Measurements from ENCODE around the gene PROB1. TPM values are rescaled to one million over a fixed set of nuclear protein-coding genes. Genes with fewer than 3 reads are reported as not detected.
A peak's percentile ranks its signal among the peaks of the same experiment; 100 is the strongest.

Gene PROB1
- total and polyA plus RNA-seq, 9 of the 15 experiments (the other 6 are each of a cell fraction or from before 2014, with no cell fraction given) = 0.01 to 1.8 (median 0.47) TPM

- H3K27ac ChIP-seq (ENCODE audit: extremely low read depth, low read depth, low read length) = no peak overlapping the region
- BruUV-seq (replicated peaks) = no TSS peak
- H3K27me3 ChIP-seq (ENCODE audit: control insufficient read depth in 2 of 2, insufficient read depth in 2 of 2, low read length in 2 of 2) = no peaks in the 10 kb centered on the region
- H4K20me1 ChIP-seq (replicated peaks; ENCODE audit: control insufficient read depth, insufficient read depth, low read length) = no peaks in the 10 kb centered on the region
- ATAC-seq = peak; percentile 60
- in situ Hi-C loops (cut with MboI) = no loop called here
- POLR2A ChIA-PET = interaction anchor here (0.6 to 1.7 kb wide), 5 partner anchors 14 to 100 kb away, joined by 3 to 7 read pairs (median 3); partner anchors contain the start of genes DNAJC18 and PAIP2
- WGBS (ENCODE audit: insufficient coverage, low coverage, missing lambda C conversion rate) = 54% methylated on average over 7 of the region's 7 CpGs
- H2AFZ ChIP-seq (ENCODE audit: low read depth, low read length) = no peak overlapping the region
- no peaks in the 10 kb centered on the region for H3K79me2 ChIP-seq (ENCODE audit: control insufficient read depth, insufficient read depth, low read length)
- H3K9me1 ChIP-seq (ENCODE audit: control insufficient read depth, insufficient read depth, low read length) = no peaks in the 10 kb centered on the region
- peaks cover 11 to 15% of the 10 kb centered on the region in 2 experiments; a peak in 4 of 5 replicates for H3K4me1 ChIP-seq (replicated peaks in 1 of 2; ENCODE audit: control insufficient read depth in 2 of 2, insufficient read depth in 2 of 2, low read length in 2 of 2)
- peak; percentile 35 for FAIRE-seq
- CTCF ChIA-PET (ENCODE audit: low intra/inter-chr PET ratio) = no interaction called here
- H3K36me3 ChIP-seq (ENCODE audit: control insufficient read depth, insufficient read depth, low read length) = 0 out of 3 replicates have a peak, but pooled peaks cover 2% of the 10 kb centered on the region
- H3K4me2 ChIP-seq (ENCODE audit: insufficient read depth, low read length) = peak overlapping the region; percentile 99
- intact Hi-C loops (cut with micrococcal nuclease) = loop anchor here (2.0 to 5.0 kb wide), 2 partner anchors 18 to 60 kb away; partner anchors contain the start of gene PAIP2
- peak; percentile 69 to 75 (median 70) for DNase-seq (ENCODE audit: extremely low read depth in 1 of 4, low spot score in 3 of 4)
- H3K9ac ChIP-seq (ENCODE audit: insufficient read depth in 1 of 2, low read depth in 2 of 2, low read length in 2 of 2) = peak overlapping the region in 1 of 2 experiments; percentile 73; a peak in 1 of 4 replicates
- no peak overlapping the region for H3K4me3 ChIP-seq
- H3K9me3 ChIP-seq (replicated peaks; ENCODE audit: control insufficient read depth, insufficient read depth, low read depth, low read length) = no peaks in the 10 kb centered on the region
- TF ChIP-seq RAD21 (CRISPR knock-in tag; conservative IDR thresholded peaks at IDR 0.05 in 1 of 2, IDR thresholded peaks at IDR 0.05 in 1 of 2) (peak in 1 of 2 experiments; percentile 31; a peak in 2 of 4 replicates), PCBP1 (IDR thresholded peaks at IDR 0.05; ENCODE audit: low read depth, low read length, poor library complexity, severe bottlenecking) (no peak), GATAD2B (IDR thresholded peaks at IDR 0.05; ENCODE audit: borderline replicate concordance) (no peak), CTCFL (IDR thresholded peaks at IDR 0.05; ENCODE audit: borderline replicate concordance, insufficient read depth, low read depth, low read length, poor library complexity, severe bottlenecking) (peak; percentile 77), HMBOX1 (IDR thresholded peaks at IDR 0.05) (no peak), HMGN3 (IDR thresholded peaks at IDR 0.05; ENCODE audit: borderline replicate concordance, extremely low read depth, insufficient read length, low read depth, low read length) (no peak), EHMT2 (IDR thresholded peaks at IDR 0.05) (no peak), CCNT2 (IDR thresholded peaks at IDR 0.05; ENCODE audit: borderline replicate concordance, extremely low read depth, insufficient read length, low read depth, low read length) (no peak), ZNF586 (CRISPR knock-in tag; conservative IDR thresholded peaks at IDR 0.05) (no peak), BRF2 (IDR thresholded peaks at IDR 0.05; ENCODE audit: borderline replicate concordance, insufficient read depth, insufficient read length) (no peak), FOS (IDR thresholded peaks at IDR 0.05; ENCODE audit: extremely low read depth, insufficient read length) (no peak), DDX20 (tag; IDR thresholded peaks at IDR 0.05; ENCODE audit: low read depth) (no peak), KDM1A (IDR thresholded peaks at IDR 0.05) (peak; percentile 7 to 49; a peak in 1 of 4 replicates), RHOXF2B (CRISPR knock-in tag; conservative IDR thresholded peaks at IDR 0.05) (no peak), TFAP4 (CRISPR knock-in tag; IDR thresholded peaks at IDR 0.05; ENCODE audit: borderline replicate concordance) (peak; percentile 17; the same call in 1 of the 2 replicates), JUNB (CRISPR knock-in tag; conservative IDR thresholded peaks at IDR 0.05) (no peak)
Measured at GRCh38 chr5:139402561-139403158, 7.8 kb upstream of the PROB1 start.
